Thymus (tissue), 11 donors: Measurements from ENCODE around the gene TOM1L2. TPM values are rescaled to one million over a fixed set of nuclear protein-coding genes. Genes with fewer than 3 reads are reported as not detected.

Experiments
- DNase-seq, 9 donors: peaks; one replicate each; pipeline ENCODE4 v3.0.0-alpha.2; 2013; ENCODE audit warnings: low spot score in 9 of 9, low read depth in 6 of 9, missing footprints in 1 of 9
- H3K27ac ChIP-seq, 2 donors: one replicate each; pipeline ENCODE4 v1.5.1; 2013; ENCODE audit warnings: control low read depth in 1 of 2, low read depth in 1 of 2, low read length in 1 of 2, mild to moderate bottlenecking in 1 of 2, moderate library complexity in 1 of 2
- H3K27me3 ChIP-seq, 2 donors: one replicate each; pipeline ENCODE4 v1.5.1; 2013; ENCODE audit warnings: low read length in 1 of 2; ENCODE audit not compliant: control insufficient read depth in 2 of 2, insufficient read depth in 1 of 2
- H3K36me3 ChIP-seq, 2 donors: one replicate each; pipeline ENCODE4 v1.5.1; 2013; ENCODE audit warnings: low read length in 1 of 2, mild to moderate bottlenecking in 1 of 2, moderate library complexity in 1 of 2; ENCODE audit not compliant: control insufficient read depth in 2 of 2, insufficient read depth in 2 of 2
- H3K4me1 ChIP-seq, 2 donors: one replicate each; pipeline ENCODE4 v1.5.1; 2013; ENCODE audit warnings: low read length in 2 of 2; ENCODE audit not compliant: control insufficient read depth in 2 of 2, insufficient read depth in 2 of 2
- H3K4me3 ChIP-seq, 2 donors: one replicate each; pipeline ENCODE4 v1.5.1; 2013; ENCODE audit warnings: low read length in 2 of 2, control low read depth in 1 of 2, mild to moderate bottlenecking in 1 of 2
- H3K9me3 ChIP-seq, 2 donors: one replicate each; pipeline ENCODE4 v1.5.1; 2013; ENCODE audit warnings: low read length in 1 of 2, mild to moderate bottlenecking in 1 of 2; ENCODE audit not compliant: control insufficient read depth in 2 of 2, insufficient read depth in 1 of 2
- WGBS: extraction: QIAGEN DNeasy Blood & Tissue Kit; methylation state at CpG from one replicate; pipeline ENCODE4 v1.1.7; 2013; 5-methylcytosine and 5-hydroxymethylcytosine counted together
- polyA plus RNA-seq: library from polyadenylated mRNA; stranded (reverse); fragments of 200-250 nt; gene quantifications from one replicate; pipeline ENCODE4 v1.2.3, GENCODE V29; 2013
- total RNA-seq: library from RNA; stranded (reverse); fragments of 120-200 nt; gene quantifications from one replicate; pipeline ENCODE4 v1.2.4, GENCODE V29; 2013
- donor health status: healthy.

TOM1L2 gene
- total and polyA plus RNA-seq, 2 donors, result 6.6 to 17.5 TPM

DNA sequence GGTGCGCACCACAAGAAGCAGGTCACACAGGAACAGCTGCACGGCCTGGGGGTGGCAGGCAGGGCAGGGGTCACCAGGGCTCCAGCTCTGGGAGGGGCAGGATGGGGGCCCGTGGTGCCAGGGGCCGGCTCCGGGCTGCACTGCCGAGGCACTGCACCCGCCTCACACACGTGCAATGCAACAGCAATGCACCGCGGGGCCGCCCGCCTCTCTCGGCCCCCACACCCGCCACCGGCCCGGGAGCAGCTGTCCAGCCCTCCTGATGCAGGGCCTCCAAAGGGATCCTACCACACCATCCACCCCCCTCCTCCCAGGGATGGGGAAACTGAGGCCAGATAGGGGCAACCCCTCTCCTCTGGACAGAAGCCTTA lies 158.5 kb downstream of the TOM1L2 start:
- peaks cover 0 to 23% of the 10 kb centered on the region in 2 donors for H3K4me1 ChIP-seq
- H3K36me3 ChIP-seq, result peaks cover 82 to 91% of the 10 kb centered on the region in 2 donors
- no peak overlapping the region for H3K4me3 ChIP-seq
- no peak for DNase-seq
- no peak overlapping the region for H3K27ac ChIP-seq
- no peaks in the 10 kb centered on the region for H3K27me3 ChIP-seq
- H3K9me3 ChIP-seq, result peaks cover 0 to 6% of the 10 kb centered on the region in 2 donors
- WGBS, result 97% methylated on average over 16 of the region's 16 CpGs

GRCh38 chr17:17813055-17813724 lies 159.0 kb downstream of the TOM1L2 start:
- peaks cover 0 to 6% of the 10 kb centered on the region in 2 donors for H3K9me3 ChIP-seq
- DNase-seq, result no peak
- no peak overlapping the region for H3K27ac ChIP-seq
- WGBS, result 96% methylated on average over 25 of the region's 25 CpGs
- H3K36me3 ChIP-seq, result peaks cover 76 to 89% of the 10 kb centered on the region in 2 donors
- H3K4me1 ChIP-seq, result peaks cover 0 to 18% of the 10 kb centered on the region in 2 donors
- no peak overlapping the region for H3K4me3 ChIP-seq
- H3K27me3 ChIP-seq, result no peaks in the 10 kb centered on the region

GRCh38 chr17:17812211-17813054 lies 159.8 kb downstream of the TOM1L2 start:
- Histone ChIP-seq H3K9me3 (peaks cover 0 to 6% of the 10 kb centered on the region in 2 donors), H3K36me3 (peaks cover 70 to 85% of the 10 kb centered on the region in 2 donors), H3K27ac (peak overlapping the region in 1 of 2 donors; percentile 10), H3K4me3 (no peak overlapping the region), H3K4me1 (peaks cover 0 to 17% of the 10 kb centered on the region in 2 donors), H3K27me3 (no peaks in the 10 kb centered on the region)
- peak in 4 of 9 donors; percentile 31 to 58 (median 44) for DNase-seq
- WGBS, result 76% methylated on average over 59 of the region's 59 CpGs

GRCh38 chr17:17811381-17812210 lies 160.6 kb downstream of the TOM1L2 start:
- H3K4me1 ChIP-seq, result peaks cover 0 to 17% of the 10 kb centered on the region in 2 donors
- peaks cover 0 to 6% of the 10 kb centered on the region in 2 donors for H3K9me3 ChIP-seq
- DNase-seq, result no peak
- 90% methylated on average over 15 of the region's 15 CpGs for WGBS
- H3K4me3 ChIP-seq, result no peak overlapping the region
- no peaks in the 10 kb centered on the region for H3K27me3 ChIP-seq
- H3K36me3 ChIP-seq, result peaks cover 62 to 83% of the 10 kb centered on the region in 2 donors
- H3K27ac ChIP-seq, result peak overlapping the region in 1 of 2 donors; percentile 10

DNA sequence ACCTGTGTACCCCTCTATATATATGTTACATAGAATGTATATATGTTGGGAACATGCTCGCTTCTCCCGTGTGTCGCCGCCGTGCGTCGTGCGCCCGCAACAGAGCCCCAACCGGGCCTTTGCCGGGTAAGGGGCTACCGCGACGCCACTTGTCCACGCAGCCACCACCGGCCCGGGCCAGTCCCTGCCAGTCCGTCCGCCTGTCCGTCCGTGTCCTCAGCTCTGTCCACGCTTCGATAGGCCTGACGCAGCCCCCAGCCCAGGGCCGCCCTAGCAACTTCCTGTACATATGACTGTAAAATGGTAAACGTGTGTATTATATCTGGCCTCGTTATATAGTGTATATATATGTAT lies 161.3 kb downstream of the TOM1L2 start:
- WGBS, result 96% methylated on average over 27 of the region's 27 CpGs
- Histone ChIP-seq H3K27me3 (no peaks in the 10 kb centered on the region), H3K9me3 (peaks cover 0 to 6% of the 10 kb centered on the region in 2 donors), H3K4me1 (peaks cover 0 to 17% of the 10 kb centered on the region in 2 donors), H3K36me3 (peaks cover 61 to 82% of the 10 kb centered on the region in 2 donors), H3K27ac (no peak overlapping the region), H3K4me3 (no peak overlapping the region)
- DNase-seq, result no peak

DNA sequence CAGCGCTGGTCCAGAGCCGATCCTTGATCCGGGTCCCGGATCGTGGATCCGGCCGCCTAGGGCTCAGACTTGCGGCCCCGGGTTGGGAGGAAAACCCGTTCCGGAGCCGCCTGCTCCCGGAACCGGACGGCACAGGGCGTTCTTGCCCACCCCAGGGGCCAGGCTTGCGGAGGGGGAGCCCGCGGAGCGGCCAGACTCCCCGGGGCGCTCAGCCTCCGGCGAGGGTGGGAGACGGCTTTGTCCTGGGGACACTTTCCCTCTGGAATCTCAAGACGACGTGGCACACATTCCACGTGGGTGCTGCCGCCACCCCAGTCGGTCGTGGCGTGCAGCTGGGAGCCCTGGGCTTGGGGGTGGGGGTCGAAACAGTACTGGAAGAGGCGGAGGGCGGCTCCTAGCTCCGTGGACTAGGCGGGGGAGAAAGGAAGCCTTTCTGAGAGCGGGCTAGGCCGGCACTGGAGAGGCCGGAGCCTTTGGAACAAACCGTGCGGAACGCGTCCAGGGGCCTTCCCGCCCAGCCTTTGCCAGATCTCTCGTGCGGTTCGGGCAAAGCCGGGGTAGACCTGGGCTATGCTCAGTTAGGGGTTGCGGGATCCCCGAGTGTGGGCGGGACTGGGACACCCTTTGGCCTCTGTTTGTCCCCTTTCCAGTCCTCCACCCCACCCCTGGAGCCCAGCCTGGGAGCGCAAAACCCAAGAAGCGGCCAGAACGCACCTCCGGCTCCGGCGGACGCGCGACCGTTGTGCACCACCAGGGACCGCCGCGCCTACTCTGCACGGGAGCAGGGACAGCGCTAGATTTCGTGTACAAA lies 161.9 kb downstream of the TOM1L2 start:
- H3K27ac ChIP-seq, result peak overlapping the region in 1 of 2 donors; percentile 37
- 93% methylated on average over 68 of the region's 68 CpGs for WGBS
- H3K9me3 ChIP-seq, result peaks cover 0 to 6% of the 10 kb centered on the region in 2 donors
- no peaks in the 10 kb centered on the region for H3K27me3 ChIP-seq
- no peak overlapping the region for H3K4me3 ChIP-seq
- DNase-seq, result no peak
- H3K36me3 ChIP-seq, result peaks cover 61 to 82% of the 10 kb centered on the region in 2 donors
- peaks cover 0 to 17% of the 10 kb centered on the region in 2 donors for H3K4me1 ChIP-seq

GRCh38 chr17:17809531-17810083 lies 162.6 kb downstream of the TOM1L2 start:
- peaks cover 0 to 6% of the 10 kb centered on the region in 2 donors for H3K9me3 ChIP-seq
- no peaks in the 10 kb centered on the region for H3K27me3 ChIP-seq
- 96% methylated on average over 52 of the region's 52 CpGs for WGBS
- peaks cover 0 to 17% of the 10 kb centered on the region in 2 donors for H3K4me1 ChIP-seq
- no peak for DNase-seq
- H3K27ac ChIP-seq, result no peak overlapping the region
- H3K4me3 ChIP-seq, result no peak overlapping the region
- peaks cover 57 to 79% of the 10 kb centered on the region in 2 donors for H3K36me3 ChIP-seq
